ENCODE data around the gene DUSP12.
A peak's percentile ranks its signal among the peaks of the same experiment; 100 is the strongest.

DNA sequence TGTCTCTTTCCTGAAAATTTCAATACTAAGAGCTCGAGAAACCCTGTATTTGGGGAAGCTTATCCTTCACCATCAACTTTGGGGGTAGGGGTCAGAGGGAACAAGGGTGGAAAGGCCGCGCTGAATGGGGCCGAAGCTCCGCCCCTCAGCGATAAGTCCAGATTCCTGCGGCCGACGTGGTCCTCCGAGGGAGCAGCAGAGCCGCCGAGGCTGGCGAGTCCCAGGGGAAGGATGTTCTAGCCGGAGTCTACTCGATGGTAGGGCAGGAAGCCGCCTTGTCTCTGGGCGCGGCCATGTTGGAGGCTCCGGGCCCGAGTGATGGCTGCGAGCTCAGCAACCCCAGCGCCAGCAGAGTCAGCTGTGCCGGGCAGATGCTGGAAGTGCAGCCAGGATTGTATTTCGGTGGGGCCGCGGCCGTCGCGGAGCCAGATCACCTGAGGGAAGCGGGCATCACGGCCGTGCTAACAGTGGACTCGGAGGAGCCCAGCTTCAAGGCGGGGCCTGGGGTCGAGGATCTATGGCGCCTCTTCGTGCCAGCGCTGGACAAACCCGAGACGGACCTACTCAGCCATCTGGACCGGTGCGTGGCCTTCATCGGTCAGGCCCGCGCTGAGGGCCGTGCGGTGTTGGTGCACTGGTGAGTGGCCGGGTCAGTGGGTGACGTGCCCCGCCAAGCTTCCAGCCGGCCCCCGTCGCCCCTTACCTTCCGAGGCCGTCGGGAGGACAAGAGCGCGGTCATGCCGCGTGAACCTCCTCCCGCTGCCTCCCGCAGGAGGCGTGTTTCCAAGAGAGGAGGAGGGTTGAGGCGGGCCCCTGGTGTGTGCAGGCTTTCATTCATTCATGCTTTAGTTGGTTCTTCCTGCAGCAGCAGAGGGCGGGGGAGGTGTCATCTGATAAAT is at the start of gene DUSP12:
- TF ChIP-seq CTCF (IDR thresholded peaks at IDR 0.05; ENCODE audit: poor library complexity), result peak; percentile 25
- no peak for TF ChIP-seq EZH2 (IDR thresholded peaks at IDR 0.05; ENCODE audit: borderline replicate concordance)
